IMR-90 (cell line): ENCODE results near the gene KCNG4. TPM values are rescaled to one million over a fixed set of nuclear protein-coding genes. Genes with fewer than 3 reads are reported as not detected.

Source experiments
- ATAC-seq: fragments of 200-7000 bp; cut with Tn5 transposase; 2 replicates; pipeline ENCODE4 v1.9.1; 2020; ENCODE audit warnings: low read depth, mild to moderate bottlenecking, moderate library complexity
- BruUV-seq: library from RNA; stranded (reverse); fragments of 400-500 nt; replicated peaks from 2 replicates; lab custom pipeline; 2021; lab: Mats Ljungman, UMichigan
- CTCF ChIA-PET: fragments of 300-600 bp; formaldehyde crosslinking; extraction: SDS; loops from one replicate; lab custom pipeline; 2021; ENCODE audit warnings: antibody characterized with exemption; lab: Yijun Ruan, JAX
- POLR2A ChIA-PET: fragments of 300-600 bp; sonication (Branson Sonifier 250); formaldehyde crosslinking; loops from one replicate; lab custom pipeline; 2022; ENCODE audit warnings: antibody characterized with exemption; ENCODE audit not compliant: unreplicated experiment; lab: Charles Lee
- DNase-seq: peaks from one replicate; pipeline ENCODE4 v3.0.0; 2013
- H2AFZ ChIP-seq: replicated peaks from 2 replicates; pipeline ENCODE3; 2013; ENCODE audit warnings: low read length, mild to moderate bottlenecking; ENCODE audit not compliant: poor library complexity
- H2AK5ac ChIP-seq: 2 replicates; pipeline ENCODE4 v1.6.1; 2013; ENCODE audit warnings: low read depth, low read length, inconsistent platforms
- H2AK9ac ChIP-seq: replicated peaks from 2 replicates; pipeline ENCODE3; 2013; ENCODE audit warnings: mild to moderate bottlenecking, low read depth, low read length, moderate library complexity; ENCODE audit not compliant: poor library complexity
- H2BK120ac ChIP-seq: 2 replicates; pipeline ENCODE4 v1.6.1; 2013; ENCODE audit warnings: low read depth, low read length, inconsistent platforms
- H2BK15ac ChIP-seq: 3 replicates; pipeline ENCODE4 v1.6.1; 2013; ENCODE audit warnings: low read depth, low read length, inconsistent platforms
- H2BK20ac ChIP-seq: 2 replicates; pipeline ENCODE4 v1.6.1; 2013; ENCODE audit warnings: low read depth, mild to moderate bottlenecking, inconsistent platforms, low read length, moderate library complexity
- H2BK5ac ChIP-seq: 2 replicates; pipeline ENCODE4 v1.6.1; 2013; ENCODE audit warnings: mild to moderate bottlenecking, low read depth, low read length, inconsistent platforms; ENCODE audit not compliant: poor library complexity, severe bottlenecking
- H3K14ac ChIP-seq: replicated peaks from 2 replicates; pipeline ENCODE4 v1.6.1; 2013; ENCODE audit warnings: low read depth, low read length, inconsistent platforms
- H3K18ac ChIP-seq: 2 replicates; pipeline ENCODE4 v1.6.1; 2013; ENCODE audit warnings: low read depth, low read length, control low read depth
- H3K23ac ChIP-seq: 2 replicates; pipeline ENCODE4 v1.6.1; 2013; ENCODE audit warnings: low read depth, low read length, inconsistent platforms
- H3K27ac ChIP-seq: 2 replicates; pipeline ENCODE4 v1.5.1; 2013; ENCODE audit warnings: mild to moderate bottlenecking, control low read depth, low read length; ENCODE audit not compliant: insufficient read depth
- H3K27me3 ChIP-seq: 2 replicates; pipeline ENCODE4 v1.6.1; 2013; ENCODE audit warnings: low read length; ENCODE audit not compliant: control insufficient read depth, insufficient read depth
- H3K36me3 ChIP-seq: 2 replicates; pipeline ENCODE4 v1.6.1; 2013; ENCODE audit warnings: low read length, mixed read lengths; ENCODE audit not compliant: control insufficient read depth, insufficient read depth
- H3K4ac ChIP-seq: 2 replicates; pipeline ENCODE4 v1.6.1; 2013; ENCODE audit warnings: low read depth, low read length, inconsistent platforms
- H3K4me1 ChIP-seq: 2 replicates; pipeline ENCODE4 v1.6.1; 2013; ENCODE audit warnings: low read length, mixed read lengths; ENCODE audit not compliant: control insufficient read depth, insufficient read depth
- H3K4me2 ChIP-seq: 2 replicates; pipeline ENCODE4 v1.6.1; 2013; ENCODE audit warnings: low read depth, mild to moderate bottlenecking, control low read depth, low read length, moderate library complexity
- H3K4me3 ChIP-seq: 2 replicates; pipeline ENCODE4 v1.5.1; 2013; ENCODE audit warnings: low read depth, mild to moderate bottlenecking, control low read depth, low read length, moderate library complexity; ENCODE audit not compliant: insufficient read depth
- H3K56ac ChIP-seq: 2 replicates; pipeline ENCODE4 v1.6.1; 2013; ENCODE audit warnings: low read length, inconsistent platforms; ENCODE audit not compliant: insufficient read depth; ENCODE audit errors: extremely low read depth
- H3K79me1 ChIP-seq, 2 experiments: 2 replicates each; pipeline ENCODE4 v1.6.1; 2013; ENCODE audit warnings: low read length in 2 of 2, inconsistent platforms in 1 of 2, low read depth in 1 of 2
- H3K9ac ChIP-seq: 2 replicates; pipeline ENCODE4 v1.6.1; 2013; ENCODE audit warnings: low read depth, low read length, control low read depth
- H3K9me1 ChIP-seq: 2 replicates; pipeline ENCODE4 v1.6.1; 2013; ENCODE audit warnings: low read length, inconsistent platforms; ENCODE audit not compliant: insufficient read depth
- H3K9me3 ChIP-seq: 2 replicates; pipeline ENCODE4 v1.6.1; 2013; ENCODE audit warnings: low read length; ENCODE audit not compliant: control insufficient read depth, insufficient read depth
- H4K20me1 ChIP-seq: 2 replicates; pipeline ENCODE4 v1.6.1; 2013; ENCODE audit warnings: low read length, inconsistent platforms; ENCODE audit not compliant: insufficient read depth
- H4K5ac ChIP-seq: 2 replicates; pipeline ENCODE4 v1.6.1; 2013; ENCODE audit warnings: mild to moderate bottlenecking, low read depth, low read length, control low read depth
- H4K8ac ChIP-seq, 2 experiments: 2 replicates each; pipeline ENCODE4 v1.6.1; 2013; ENCODE audit warnings: low read depth in 2 of 2, low read length in 2 of 2, control low read depth in 1 of 2, inconsistent platforms in 1 of 2
- H4K91ac ChIP-seq: 2 replicates; pipeline ENCODE4 v1.6.1; 2013; ENCODE audit warnings: low read depth, low read length, inconsistent platforms; ENCODE audit not compliant: insufficient read depth
- RCOR1 ChIP-seq: IDR thresholded peaks from 2 replicates; pipeline ENCODE4 v1.6.1; 2012; ENCODE audit warnings: mild to moderate bottlenecking, low read length, improper control_type of control experiment; ENCODE audit not compliant: insufficient replicate concordance
- WGBS, 2 experiments: methylation state at CpG; one replicate each; pipeline versions ENCODE4 v1.1.5 to v1.1.7; 2013; ENCODE audit warnings: missing lambda C conversion rate in 2 of 2; ENCODE audit not compliant: insufficient read length in 1 of 2; ENCODE audit errors: extremely low coverage in 2 of 2; 5-methylcytosine and 5-hydroxymethylcytosine counted together
- dilution Hi-C: fragments of 300-500 bp; cut with HindIII; formaldehyde crosslinking; loops from one replicate; pipeline ENCODE4 v1.14.3; 2018; ENCODE audit warnings: low sequenced_read_pairs; ENCODE audit not compliant: unreplicated experiment
- in situ Hi-C: fragments of 300-500 bp; cut with MboI; formaldehyde crosslinking; loops from 3 replicates; pipeline ENCODE4 v1.14.3; 2019; ENCODE audit warnings: low sequenced_read_pairs, inconsistent platforms, mixed read lengths
- intact Hi-C: fragments of 100-400 bp; cut with micrococcal nuclease; formaldehyde crosslinking; loops from 2 replicates; pipeline ENCODE4 v1.10.0; 2022
- polyA plus RNA-seq, 3 experiments: library from polyadenylated mRNA; depleted of rRNA; stranded (reverse); fragments of >200 nt; gene quantifications; 2 replicates each; pipeline ENCODE4 v1.2.3, GENCODE V29; 2012; ENCODE audit warnings: low replicate concordance in 1 of 3
- total RNA-seq: library from RNA; depleted of rRNA; stranded (reverse); fragments of >200 nt; gene quantifications from 2 replicates; pipeline ENCODE4 v1.2.3, GENCODE V29; 2012

The KCNG4 gene
- total and polyA plus RNA-seq, 2 of the 4 experiments (the other 2 are of a cell fraction): not detected

DNA sequence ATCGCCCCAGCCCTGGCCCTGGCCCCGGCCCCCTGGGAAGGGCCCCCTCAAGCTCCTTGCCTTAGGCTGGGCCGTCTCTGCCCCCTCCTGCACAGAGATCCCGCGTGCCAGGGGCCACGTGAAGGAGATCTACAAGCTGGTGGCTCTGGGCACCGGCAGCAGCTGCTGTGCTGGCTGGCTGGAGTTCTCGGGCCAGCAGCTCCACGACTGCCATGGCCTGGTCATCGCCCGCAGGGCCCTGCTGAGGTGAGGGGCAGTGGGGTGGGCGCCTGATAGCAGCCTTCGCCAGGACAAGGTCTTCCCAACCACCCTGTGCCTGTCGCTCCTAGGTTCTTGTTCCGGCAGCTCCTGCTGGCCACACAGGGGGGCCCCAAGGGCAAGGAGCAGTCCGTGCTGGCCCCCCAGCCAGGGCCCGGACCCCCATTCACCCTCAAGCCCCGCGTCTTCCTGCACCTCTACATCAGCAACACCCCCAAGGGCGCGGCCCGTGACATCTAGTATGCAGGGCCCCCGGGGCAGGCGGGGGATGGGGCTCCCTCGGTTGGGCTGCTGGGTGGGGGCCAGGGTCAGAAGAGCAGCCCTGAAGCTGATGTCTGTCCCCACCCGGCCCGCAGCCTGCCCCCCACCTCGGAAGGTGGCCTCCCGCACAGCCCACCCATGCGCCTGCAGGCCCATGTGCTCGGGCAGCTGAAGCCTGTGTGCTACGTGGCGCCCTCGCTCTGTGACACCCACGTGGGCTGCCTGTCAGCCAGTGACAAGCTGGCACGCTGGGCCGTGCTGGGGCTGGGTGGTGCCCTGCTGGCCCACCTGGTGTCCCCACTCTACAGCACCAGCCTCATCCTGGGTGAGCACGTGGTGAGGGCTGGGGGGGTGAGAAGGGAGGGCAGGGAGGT is 44.4 kb downstream of the KCNG4 start:
- no peak overlapping the region for H2AFZ ChIP-seq
- H3K79me1 ChIP-seq: no peaks in the 10 kb centered on the region
- 65% methylated on average over 20 of the region's 38 CpGs; no CpG with 5 or more reads in 1 of the 2 experiments for WGBS, 2 experiments
- no peak overlapping the region for H2BK120ac ChIP-seq
- H3K9me3 ChIP-seq: no peaks in the 10 kb centered on the region
- H2BK15ac ChIP-seq: no peak overlapping the region
- ChIA-PET POLR2A (no interaction called here), CTCF (interaction anchor here (0.7 to 0.8 kb wide), 2 partner anchors 8 to 150 kb away, joined by 3 read pairs; partner anchors contain the start of gene TAF1C)
- in situ Hi-C loops (no loop called here), dilution Hi-C loops (no loop called here), intact Hi-C loops (no loop called here)
- H3K18ac ChIP-seq: no peak overlapping the region
- no peak overlapping the region for H3K4me3 ChIP-seq
- no peak overlapping the region for H4K91ac ChIP-seq
- TF ChIP-seq RCOR1: no peak
- H4K8ac ChIP-seq: no peak overlapping the region
- ATAC-seq: no peak
- no peak overlapping the region for H2BK20ac ChIP-seq
- no peak overlapping the region for H4K5ac ChIP-seq
- no peak overlapping the region for H3K14ac ChIP-seq
- no peak overlapping the region for H2AK5ac ChIP-seq
- H3K56ac ChIP-seq: no peak overlapping the region
- DNase-seq: no peak
- H2BK5ac ChIP-seq: no peak overlapping the region
- no peaks in the 10 kb centered on the region for H3K9me1 ChIP-seq
- no peaks in the 10 kb centered on the region; the same call in 1 of the 2 replicates for H4K20me1 ChIP-seq
- peaks cover 34% of the 10 kb centered on the region for H3K27me3 ChIP-seq
- H2AK9ac ChIP-seq: no peak overlapping the region
- H3K4me2 ChIP-seq: no peak overlapping the region
- H3K27ac ChIP-seq: no peak overlapping the region
- H3K4me1 ChIP-seq: peaks cover 2% of the 10 kb centered on the region; the same call in 1 of the 2 replicates
- H3K9ac ChIP-seq: no peak overlapping the region
- no peaks in the 10 kb centered on the region for H3K36me3 ChIP-seq
- BruUV-seq: no TSS peak
- H3K23ac ChIP-seq: no peak overlapping the region
- no peak overlapping the region for H3K4ac ChIP-seq
